T1000 (cell line): ENCODE measurements around the gene WDR59.
"Not testable (repeated sequence)": the region's sequence is repeated elsewhere in the genome, so short reads cannot be mapped to it uniquely, and the experiment has no call there.

Experiments
- DNase-seq: peaks from one replicate; lab custom pipeline; 2025; ENCODE audit warnings: mixed read lengths; lab: John Stamatoyannopoulos, UW

Gene WDR59

DNA sequence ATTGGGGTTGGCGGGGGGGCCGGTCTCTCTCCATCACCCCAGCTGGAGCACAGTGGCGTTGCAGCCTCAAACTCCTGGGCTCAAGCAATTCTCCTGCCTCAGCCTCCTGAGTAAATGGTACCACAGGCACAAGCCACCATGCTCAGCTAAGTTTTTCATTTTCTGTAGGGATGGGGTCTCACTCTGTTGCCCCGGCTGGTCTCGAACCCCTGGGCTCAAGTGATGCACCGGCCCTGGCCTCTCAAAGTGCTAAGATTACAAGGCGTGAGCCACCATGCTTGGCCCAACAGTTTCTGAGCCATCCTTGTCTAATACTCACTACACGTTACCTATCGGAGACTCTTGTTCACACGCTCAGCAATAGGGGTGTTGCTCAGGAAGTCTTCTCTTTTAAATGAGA is 11.6 kb downstream of the WDR59 start:
- no peak for DNase-seq

DNA sequence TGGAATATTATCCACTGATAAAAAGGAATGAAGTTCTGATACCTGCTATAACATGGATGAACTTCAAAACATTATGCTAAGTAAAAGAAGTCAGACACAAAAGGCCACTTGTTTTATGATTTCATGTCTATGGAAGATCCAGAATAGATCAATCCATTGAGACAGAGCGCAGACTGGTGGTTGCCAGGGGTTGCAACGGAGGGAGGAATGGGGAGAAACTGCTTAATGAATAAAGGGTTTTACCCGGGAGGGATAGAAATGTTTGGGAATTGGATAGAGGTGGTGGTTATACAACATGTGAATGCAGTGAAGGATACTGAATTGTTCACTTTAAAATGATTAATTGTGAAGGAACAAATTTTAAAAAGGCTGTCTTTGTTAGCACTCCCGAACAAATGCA is 30.2 kb downstream of the WDR59 start:
- no peak for DNase-seq

- DNase-seq = no peak
These were observed 33.2 kb downstream of the WDR59 start for GRCh38 chr16:74951681-74952080.

GRCh38 chr16:74951206-74951605 is 33.7 kb downstream of the WDR59 start:
- no peak for DNase-seq

GRCh38 chr16:74950511-74950910 is 34.4 kb downstream of the WDR59 start:
- no peak for DNase-seq

DNA sequence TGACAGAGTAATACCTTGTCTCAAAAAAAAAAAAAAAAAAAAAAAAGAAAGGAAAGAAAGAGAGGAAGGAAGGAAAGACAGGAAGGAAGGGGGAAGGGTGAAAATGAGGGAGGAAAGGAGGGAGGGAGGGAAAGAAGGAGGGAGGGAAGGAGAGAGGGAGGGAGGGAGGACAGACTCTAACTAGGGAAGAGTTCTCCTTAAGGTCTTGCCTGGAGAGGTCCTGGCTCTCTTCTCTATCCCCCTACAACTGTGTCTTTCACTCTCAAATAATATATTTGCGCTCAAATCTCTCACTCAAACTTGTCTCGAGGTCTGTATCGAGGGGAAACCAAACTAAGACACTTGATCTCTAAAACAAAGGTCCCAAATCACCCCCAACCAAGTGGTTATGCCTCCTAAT is 35.6 kb downstream of the WDR59 start:
- no peak for DNase-seq

DNA sequence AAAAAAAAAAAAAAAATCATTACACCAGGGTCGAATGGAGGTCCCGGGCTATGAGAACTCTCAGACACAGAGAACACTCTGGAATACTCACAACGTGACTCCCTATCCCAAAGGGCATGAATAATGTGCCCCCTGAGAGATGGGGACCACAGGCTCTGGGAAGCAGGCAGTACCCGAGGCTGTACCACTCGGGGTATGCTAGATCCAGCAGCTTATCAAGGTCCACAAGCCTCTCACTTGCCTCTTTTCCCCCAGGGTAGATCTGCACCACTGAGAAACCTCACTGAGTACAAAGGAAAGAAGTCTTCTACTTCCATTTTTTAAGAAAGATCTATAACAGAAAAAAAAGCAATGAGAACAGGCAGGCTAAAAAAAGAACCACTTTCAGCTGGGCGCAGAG is 40.5 kb downstream of the WDR59 start:
- DNase-seq = no peak

DNA sequence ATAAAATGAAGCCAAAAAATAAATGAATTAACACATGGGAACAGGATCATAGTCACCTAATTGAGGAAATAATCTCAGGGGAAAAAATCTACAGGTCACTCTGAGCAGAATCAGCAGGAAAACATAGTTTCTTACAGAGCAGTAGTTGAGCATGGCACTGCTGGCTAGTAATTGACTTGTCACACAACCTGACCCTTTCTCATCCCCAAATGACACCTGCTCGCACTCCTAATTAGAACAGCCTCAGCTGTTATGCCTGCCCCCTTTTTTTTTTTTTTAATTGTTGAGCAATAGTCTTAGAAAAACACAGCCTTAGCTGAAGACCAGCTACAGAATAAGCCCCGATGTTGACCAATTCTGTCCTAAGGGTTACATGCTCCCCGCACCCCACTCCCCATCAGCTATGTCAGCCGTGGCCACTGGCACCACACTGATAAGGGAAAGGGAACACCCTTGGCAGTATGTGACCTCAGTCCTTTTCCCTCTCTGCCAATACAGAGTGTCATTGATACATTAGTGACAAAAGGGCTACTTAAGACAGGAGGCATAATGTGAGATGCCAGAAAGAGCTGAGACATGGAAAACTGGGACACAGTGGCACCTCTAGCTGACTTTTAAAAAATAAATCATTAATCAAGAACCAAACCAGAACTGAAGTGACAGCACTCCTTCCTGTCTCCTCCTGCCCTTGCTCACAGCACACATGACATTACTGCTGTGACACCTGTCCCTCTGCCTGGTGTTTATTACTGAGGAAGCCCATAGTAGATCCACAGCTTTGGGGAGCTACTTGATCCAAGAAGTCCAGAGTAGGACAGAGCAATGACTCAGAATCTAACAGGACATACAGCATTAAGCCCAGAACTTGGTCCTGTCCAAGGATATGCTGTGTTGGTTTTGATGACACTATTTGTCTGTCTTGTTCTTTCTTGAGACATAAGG is 41.7 kb downstream of the WDR59 start:
- no peak for DNase-seq

GRCh38 chr16:74942566-74942965 is 42.4 kb downstream of the WDR59 start:
- DNase-seq = no peak

DNA sequence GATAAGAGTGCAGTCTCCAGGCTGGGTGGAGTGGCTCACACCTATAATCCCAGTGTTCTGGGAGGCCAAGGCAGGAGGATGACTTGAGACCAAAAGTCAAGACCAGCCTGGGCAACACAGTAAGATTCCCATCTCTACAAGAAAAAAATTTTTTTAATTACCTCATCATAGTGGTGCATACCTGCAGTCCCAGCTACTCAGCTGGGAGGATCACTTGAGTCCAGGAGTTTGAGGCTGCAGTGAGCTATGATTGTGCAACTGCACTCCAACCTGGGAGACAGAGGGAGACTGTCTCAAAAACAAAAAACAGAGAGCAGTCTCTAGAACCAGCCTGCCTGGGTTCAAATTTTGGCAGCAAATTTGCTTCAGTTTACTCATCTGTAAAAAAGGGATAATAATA is 45.2 kb downstream of the WDR59 start:
- no peak for DNase-seq

- peak; percentile 25 for DNase-seq
These were observed 47.9 kb downstream of the WDR59 start for GRCh38 chr16:74936902-74937560.

DNA sequence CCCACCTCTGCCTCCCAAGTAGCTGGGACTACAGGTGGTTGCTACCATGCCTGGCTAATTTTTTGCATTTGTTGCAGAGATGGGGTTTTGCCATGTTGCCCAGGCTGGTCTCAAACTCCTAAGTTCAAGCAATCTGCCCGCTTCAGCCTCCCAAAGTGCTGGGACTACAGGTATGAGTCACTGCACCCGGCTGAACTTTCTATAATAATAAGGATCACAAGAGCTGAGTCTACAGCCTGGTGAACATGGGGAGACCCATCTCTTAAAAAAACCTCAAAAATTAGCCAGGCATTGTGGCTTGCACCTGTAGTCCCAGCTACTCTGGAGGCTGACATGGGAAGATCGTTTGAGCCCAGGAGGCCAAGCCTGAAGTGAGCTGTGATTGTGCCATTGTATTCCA is 53.5 kb downstream of the WDR59 start:
- DNase-seq = no peak

- DNase-seq = no peak
These were observed 55.3 kb downstream of the WDR59 start for GRCh38 chr16:74929636-74930035.

DNA sequence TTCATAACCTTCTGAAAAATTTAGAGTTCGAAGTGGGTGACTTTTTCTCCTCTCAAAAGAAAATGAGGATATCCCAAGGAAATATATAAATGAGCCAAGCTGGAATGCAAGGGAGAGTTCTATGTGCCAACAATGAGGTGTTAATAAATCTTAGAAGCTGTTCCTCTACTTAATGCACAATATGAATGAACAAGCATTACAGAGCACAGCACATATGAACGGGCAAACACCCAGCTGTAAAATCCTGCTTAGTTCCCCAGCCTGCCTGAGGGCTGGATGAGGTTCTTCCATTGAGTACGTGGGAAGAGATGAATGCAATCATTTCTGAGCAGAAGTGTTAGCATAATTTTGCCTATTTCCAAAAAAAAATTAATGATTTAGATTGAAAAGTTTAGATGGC is 58.1 kb downstream of the WDR59 start:
- no peak for DNase-seq

GRCh38 chr16:74923766-74924460 is 61.0 kb downstream of the WDR59 start:
- DNase-seq = no peak

DNA sequence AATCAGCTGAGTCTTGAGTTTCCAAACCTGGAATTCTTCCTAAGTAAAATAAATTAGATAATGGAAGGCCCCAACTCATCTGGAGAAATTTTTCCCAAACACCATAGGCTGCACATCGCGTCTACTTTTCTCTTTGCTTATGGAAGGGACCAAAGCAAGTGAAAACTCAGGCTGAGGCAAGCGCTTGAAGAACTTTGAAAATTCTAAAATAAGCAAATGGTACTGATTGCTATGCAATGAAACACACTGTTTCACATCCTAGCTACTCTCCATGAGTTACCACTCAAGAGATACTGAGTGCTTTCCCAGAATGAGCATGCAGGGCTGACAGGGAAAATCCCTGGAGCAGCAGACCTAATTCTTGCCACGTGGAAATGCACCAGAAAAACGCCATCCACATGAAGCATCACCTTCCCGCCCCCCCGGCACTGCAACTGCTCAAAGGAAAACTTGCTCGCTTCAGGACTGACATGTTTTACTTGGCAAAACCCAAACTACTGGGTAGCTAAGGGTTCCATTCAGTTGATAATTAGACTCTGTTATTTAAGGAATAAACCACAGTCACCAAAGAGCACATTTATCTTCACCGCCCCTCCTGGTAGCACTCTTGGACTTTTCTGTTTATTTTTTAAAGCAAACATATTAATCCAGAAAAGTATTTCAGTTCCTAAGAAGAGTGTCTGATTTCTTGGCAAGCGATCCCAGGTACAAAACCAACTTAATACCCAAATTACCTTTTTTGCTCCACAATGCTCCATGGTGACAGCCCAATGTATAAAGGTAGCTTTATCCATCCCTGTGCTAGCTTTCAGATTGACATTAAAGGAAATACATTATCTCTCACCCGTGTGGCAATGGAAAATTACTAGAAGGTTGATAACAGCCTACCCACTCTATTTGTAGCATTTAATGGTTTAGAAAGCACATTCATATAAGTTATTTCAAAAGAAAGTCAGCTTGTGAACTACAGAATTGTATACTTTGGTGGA is 62.5 kb downstream of the WDR59 start:
- DNase-seq = no peak

GRCh38 chr16:74921051-74921450 is 63.9 kb downstream of the WDR59 start:
- no peak for DNase-seq

DNA sequence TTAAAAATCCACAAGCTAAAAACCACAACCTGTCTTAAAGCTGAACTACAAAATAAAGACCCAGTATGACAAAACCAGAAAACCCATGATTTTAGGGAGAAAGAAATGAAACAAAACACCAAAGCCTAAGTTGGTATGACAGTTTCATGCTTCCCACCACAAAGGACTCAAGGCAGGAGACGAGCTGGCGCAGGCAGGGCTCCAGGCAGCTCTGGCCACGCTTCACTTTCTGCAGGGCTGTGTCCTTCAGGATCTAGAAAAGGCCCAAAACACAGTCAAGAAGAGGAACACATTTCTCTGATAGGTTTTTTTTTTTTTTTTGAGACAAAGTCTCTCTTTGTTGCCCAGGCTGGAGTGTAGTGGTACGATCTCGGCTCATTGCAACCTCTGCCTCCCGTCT is 75.3 kb downstream of the WDR59 start:
- no peak for DNase-seq

DNA sequence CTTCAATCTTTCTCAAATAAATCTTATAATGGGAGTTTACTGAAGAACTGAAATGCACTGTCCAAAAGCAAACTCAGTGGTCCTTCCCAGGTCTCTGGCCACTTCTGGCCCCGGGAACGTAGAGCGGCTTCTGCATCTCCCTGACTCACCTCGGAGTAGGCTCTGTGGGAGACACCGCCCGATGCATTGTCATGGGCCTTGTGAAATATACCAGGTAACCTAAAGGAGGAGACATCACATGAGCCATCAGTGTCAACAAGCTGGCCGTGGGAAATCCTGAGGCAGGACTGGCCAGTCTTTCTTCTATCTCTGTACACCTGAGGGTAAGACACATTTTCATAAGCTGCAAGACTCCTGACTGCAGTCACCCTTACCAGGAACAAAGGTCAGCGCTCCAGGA is 76.2 kb downstream of the WDR59 start:
- not testable (repeated sequence) for DNase-seq

GRCh38 chr16:74903901-74904678 is 80.8 kb downstream of the WDR59 start:
- no peak for DNase-seq

- DNase-seq = no peak
These were observed 81.8 kb downstream of the WDR59 start for GRCh38 chr16:74903120-74903519.
